Esophagus muscularis mucosa (tissue), 4 donors: Measurements from ENCODE around the gene COL4A6. TPM values are rescaled to one million over a fixed set of nuclear protein-coding genes. Genes with fewer than 3 reads are reported as not detected.

Experiments used
- DNase-seq: peaks from one replicate; pipeline ENCODE4 v3.0.0-alpha.2; 2017; ENCODE audit errors: extremely low spot score
- H3K27ac ChIP-seq, 4 donors: fragments of 200-600 bp; sonication (generic); replicated peaks in 1 of 4; 1 replicate in 3 of 4; 2 replicates in 1 of 4; pipeline ENCODE4 v1.5.1; 2016 to 2019; ENCODE audit warnings: mild to moderate bottlenecking in 1 of 4
- H3K27me3 ChIP-seq, 4 donors: fragments of 200-600 bp; sonication (generic); one replicate each; pipeline versions ENCODE4 v1.5.1 to v1.6.0; 2016 to 2019
- H3K36me3 ChIP-seq, 4 donors: fragments of 200-600 bp; sonication (generic); one replicate each; pipeline ENCODE4 v1.5.1; 2016 to 2019
- H3K4me1 ChIP-seq, 4 donors: fragments of 200-600 bp; sonication (generic); one replicate each; pipeline ENCODE4 v1.5.1; 2016 to 2019
- H3K4me3 ChIP-seq, 4 donors: fragments of 200-600 bp; sonication (generic); 1 replicate in 2 of 4; 2 replicates in 2 of 4; pipeline ENCODE4 v1.5.1; 2016 to 2019; ENCODE audit warnings: mild to moderate bottlenecking in 4 of 4, moderate library complexity in 1 of 4
- H3K9me3 ChIP-seq, 4 donors: fragments of 200-600 bp; sonication (generic); 1 replicate in 3 of 4; 2 replicates in 1 of 4; pipeline ENCODE4 v1.5.1; 2016 to 2019
- EP300 ChIP-seq: sonication (generic); formaldehyde crosslinking; IDR thresholded peaks from one replicate; pipeline ENCODE4 v1.6.1; 2017; ENCODE audit warnings: antibody characterized with exemption
- POLR2A ChIP-seq: fragments of 450-650 bp; IDR thresholded peaks from one replicate; pipeline ENCODE4 v1.6.1; 2017; ENCODE audit warnings: antibody characterized with exemption, moderate library complexity, mild to moderate bottlenecking, low read depth
- POLR2AphosphoS5 ChIP-seq, 2 donors: sonication (generic); formaldehyde crosslinking; IDR thresholded peaks; one replicate each; pipeline ENCODE4 v1.6.1; 2017; ENCODE audit warnings: antibody characterized with exemption in 2 of 2
- WGBS: methylation state at CpG from one replicate; pipeline ENCODE4 v1.1.5; 2018; 5-methylcytosine and 5-hydroxymethylcytosine counted together
- intact Hi-C: fragments of 100-400 bp; cut with DNase I; formaldehyde crosslinking; loops from one replicate; pipeline ENCODE4 v1.15.1; 2023
- total RNA-seq, 4 donors: library from RNA; depleted of rRNA; stranded (reverse); fragments of >200 nt; gene quantifications; one replicate each; pipeline versions ENCODE4 v1.1.0 to v1.2.1, GENCODE V29; 2016
- TF ChIP-seq, protein P1 (sequence below), 3 experiments: fragments of 200-600 bp in 2 of 3; fragments of 450-650 bp in 1 of 3; sonication (generic) in 2 of 3; IDR thresholded peaks; one replicate each; pipeline ENCODE4 v1.5.1; 2017 to 2019; ENCODE audit warnings: antibody characterized with exemption in 3 of 3, mild to moderate bottlenecking in 2 of 3, moderate library complexity in 1 of 3

Gene COL4A6
- total RNA-seq, 4 donors from 2014 or later: 126 to 192 (median 164) TPM

DNA sequence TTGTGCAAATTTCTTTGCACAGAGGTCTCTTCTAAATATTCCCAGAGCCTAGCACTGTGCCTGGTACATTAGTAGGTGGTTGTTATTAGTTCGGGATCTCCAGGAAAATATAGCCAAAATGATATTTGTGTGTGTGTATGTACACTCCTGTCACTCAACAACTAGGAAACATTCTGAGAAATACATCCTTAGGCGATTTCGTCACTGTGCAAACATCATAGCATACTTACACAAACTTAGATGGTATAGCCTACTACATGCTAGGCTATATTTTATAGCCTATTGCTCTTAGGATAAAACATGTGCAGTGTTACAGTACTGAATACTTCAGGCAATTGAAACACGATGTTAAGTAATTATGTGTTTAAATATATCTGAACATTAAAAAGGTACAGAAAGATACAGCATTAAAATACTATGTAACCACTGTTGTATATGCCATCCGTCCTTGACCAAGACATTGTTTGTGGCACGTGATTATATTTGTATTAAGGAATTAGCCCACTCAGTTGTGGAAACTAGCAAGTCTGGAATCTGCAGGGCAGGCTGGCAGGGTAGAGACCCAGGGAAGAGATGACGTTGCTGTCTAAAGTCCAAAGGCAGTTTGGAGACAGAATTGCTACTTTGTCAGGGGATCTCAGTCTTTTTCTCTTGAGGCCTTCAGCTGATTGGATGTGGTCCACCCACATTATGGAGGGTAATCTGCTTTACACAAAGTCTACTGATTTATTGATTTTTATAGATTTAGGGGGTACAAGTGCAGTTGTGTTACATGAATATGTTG is 106.9 kb downstream of the COL4A6 start:
- Histone ChIP-seq H3K36me3 (no peaks in the 10 kb centered on the region), H3K4me1 (no peaks in the 10 kb centered on the region), H3K4me3 (no peak overlapping the region), H3K9me3 (no peaks in the 10 kb centered on the region), H3K27ac (no peak overlapping the region), H3K27me3 (no peaks in the 10 kb centered on the region)
- no peak for DNase-seq
- TF ChIP-seq EP300: no peak
- intact Hi-C loops: no loop called here
- WGBS: 67% methylated on average over 7 of the region's 7 CpGs

- Histone ChIP-seq H3K27me3 (peaks cover 0 to 2% (median 0%) of the 10 kb centered on the region in 4 donors), H3K9me3 (no peaks in the 10 kb centered on the region), H3K27ac (peak overlapping the region in 1 of 4 donors; percentile 10), H3K36me3 (no peaks in the 10 kb centered on the region), H3K4me1 (peaks cover 0 to 8% (median 0%) of the 10 kb centered on the region in 4 donors), H3K4me3 (no peak overlapping the region)
- 62% methylated on average over 5 of the region's 5 CpGs for WGBS
- TF ChIP-seq POLR2AphosphoS5 (IDR thresholded peaks at IDR 0.05) (no peak), EP300 (no peak), POLR2A (no peak)
- TF ChIP-seq, protein P1, sequence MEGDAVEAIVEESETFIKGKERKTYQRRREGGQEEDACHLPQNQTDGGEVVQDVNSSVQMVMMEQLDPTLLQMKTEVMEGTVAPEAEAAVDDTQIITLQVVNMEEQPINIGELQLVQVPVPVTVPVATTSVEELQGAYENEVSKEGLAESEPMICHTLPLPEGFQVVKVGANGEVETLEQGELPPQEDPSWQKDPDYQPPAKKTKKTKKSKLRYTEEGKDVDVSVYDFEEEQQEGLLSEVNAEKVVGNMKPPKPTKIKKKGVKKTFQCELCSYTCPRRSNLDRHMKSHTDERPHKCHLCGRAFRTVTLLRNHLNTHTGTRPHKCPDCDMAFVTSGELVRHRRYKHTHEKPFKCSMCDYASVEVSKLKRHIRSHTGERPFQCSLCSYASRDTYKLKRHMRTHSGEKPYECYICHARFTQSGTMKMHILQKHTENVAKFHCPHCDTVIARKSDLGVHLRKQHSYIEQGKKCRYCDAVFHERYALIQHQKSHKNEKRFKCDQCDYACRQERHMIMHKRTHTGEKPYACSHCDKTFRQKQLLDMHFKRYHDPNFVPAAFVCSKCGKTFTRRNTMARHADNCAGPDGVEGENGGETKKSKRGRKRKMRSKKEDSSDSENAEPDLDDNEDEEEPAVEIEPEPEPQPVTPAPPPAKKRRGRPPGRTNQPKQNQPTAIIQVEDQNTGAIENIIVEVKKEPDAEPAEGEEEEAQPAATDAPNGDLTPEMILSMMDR (IDR thresholded peaks at IDR 0.05): no peak
- intact Hi-C loops: no loop called here
- no peak for DNase-seq
These were observed 114.5 kb downstream of the COL4A6 start for GRCh38 chrX:108323751-108324150.

DNA sequence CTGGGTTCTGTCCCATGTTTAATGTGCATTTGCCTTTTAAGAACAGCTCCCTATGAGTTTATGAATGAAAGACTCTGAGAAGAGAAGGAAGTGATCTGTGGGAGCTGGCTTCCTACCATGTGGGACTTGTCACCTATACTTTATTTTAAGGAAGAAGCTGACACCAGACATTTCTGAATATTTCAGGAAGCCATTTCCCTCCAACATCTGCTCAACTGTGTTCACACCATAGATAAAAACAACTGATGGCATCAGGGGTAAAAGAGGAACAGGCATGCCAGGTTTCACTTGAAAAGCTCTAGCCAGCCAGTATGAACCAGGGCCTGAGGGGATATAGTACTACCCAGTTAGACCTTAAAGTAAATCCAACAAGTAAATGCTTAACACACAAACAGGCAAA is 116.0 kb downstream of the COL4A6 start:
- Histone ChIP-seq H3K4me1 (peaks cover 0 to 8% (median 0%) of the 10 kb centered on the region in 4 donors), H3K27me3 (peaks cover 0 to 2% (median 0%) of the 10 kb centered on the region in 4 donors), H3K36me3 (no peaks in the 10 kb centered on the region), H3K4me3 (no peak overlapping the region), H3K27ac (no peak overlapping the region), H3K9me3 (no peaks in the 10 kb centered on the region)
- intact Hi-C loops: no loop called here
- DNase-seq: no peak
- TF ChIP-seq POLR2A (no peak), EP300 (no peak), POLR2AphosphoS5 (IDR thresholded peaks at IDR 0.05) (no peak)
- TF ChIP-seq, protein P1 (IDR thresholded peaks at IDR 0.05): no peak

GRCh38 chrX:108316456-108316855 is 121.8 kb downstream of the COL4A6 start:
- 52% methylated on average over 1 of the region's 1 CpG for WGBS
- no peaks in the 10 kb centered on the region for H3K27me3 ChIP-seq
- intact Hi-C loops: no loop called here
- TF ChIP-seq EP300: no peak
- no peak for TF ChIP-seq POLR2AphosphoS5 (IDR thresholded peaks at IDR 0.05)
- TF ChIP-seq POLR2A: no peak
- TF ChIP-seq, protein P1 (IDR thresholded peaks at IDR 0.05): no peak
- H3K9me3 ChIP-seq: no peaks in the 10 kb centered on the region
- H3K4me1 ChIP-seq: peaks cover 0 to 18% (median 6%) of the 10 kb centered on the region in 4 donors
- no peak for DNase-seq
- no peak overlapping the region for H3K4me3 ChIP-seq
- H3K27ac ChIP-seq: peak overlapping the region in 2 of 4 donors; percentile 4 to 17
- no peaks in the 10 kb centered on the region for H3K36me3 ChIP-seq

GRCh38 chrX:108313669-108314068 is 124.6 kb downstream of the COL4A6 start:
- no peak overlapping the region for H3K4me3 ChIP-seq
- 64% methylated on average over 1 of the region's 1 CpG for WGBS
- H3K9me3 ChIP-seq: no peaks in the 10 kb centered on the region
- DNase-seq: no peak
- TF ChIP-seq POLR2A (no peak), EP300 (no peak), POLR2AphosphoS5 (IDR thresholded peaks at IDR 0.05) (no peak)
- TF ChIP-seq, protein P1 (IDR thresholded peaks at IDR 0.05): no peak
- H3K36me3 ChIP-seq: no peaks in the 10 kb centered on the region
- intact Hi-C loops: no loop called here
- H3K4me1 ChIP-seq: peaks cover 3 to 18% (median 6%) of the 10 kb centered on the region in 4 donors
- H3K27me3 ChIP-seq: no peaks in the 10 kb centered on the region
- H3K27ac ChIP-seq: peak overlapping the region; percentile 23 to 72 (median 48)
